GM23338 (cell line): ENCODE results near the gene CDC14A. TPM values are rescaled to one million over a fixed set of nuclear protein-coding genes. Genes with fewer than 3 reads are reported as not detected.

Experiments
- ATAC-seq: fragments of 200-7000 bp; cut with Tn5 transposase; 3 replicates; pipeline ENCODE4 v1.9.1; 2020
- DNase-seq: peaks from one replicate; pipeline ENCODE4 v3.0.0-alpha.2; 2015; ENCODE audit warnings: low spot score
- H2AFZ ChIP-seq: fragments of 200-600 bp; sonication (generic); 2 replicates; pipeline ENCODE4 v1.8.0; 2016; ENCODE audit warnings: antibody characterized with exemption, mild to moderate bottlenecking, moderate library complexity
- H3F3A ChIP-seq: fragments of 200-600 bp; sonication (generic); replicated peaks from 2 replicates; pipeline ENCODE4 v1.8.0; 2017; ENCODE audit warnings: antibody characterized with exemption, mixed run types, low read depth
- H3K27ac ChIP-seq: fragments of 200-600 bp; sonication (generic); 2 replicates; pipeline ENCODE4 v1.6.1; 2016; ENCODE audit warnings: low read depth
- H3K27me3 ChIP-seq: fragments of 200-600 bp; sonication (generic); 2 replicates; pipeline ENCODE4 v1.8.0; 2016; ENCODE audit warnings: mild to moderate bottlenecking, mixed run types, moderate library complexity; ENCODE audit not compliant: insufficient read depth
- H3K36me3 ChIP-seq: fragments of 200-600 bp; sonication (generic); 2 replicates; pipeline ENCODE4 v1.8.0; 2016; ENCODE audit warnings: mild to moderate bottlenecking; ENCODE audit not compliant: insufficient read depth
- H3K4me1 ChIP-seq: fragments of 200-600 bp; sonication (generic); 2 replicates; pipeline ENCODE4 v1.8.0; 2016; ENCODE audit warnings: mild to moderate bottlenecking, moderate library complexity; ENCODE audit not compliant: insufficient read depth
- H3K4me2 ChIP-seq: fragments of 200-600 bp; sonication (generic); 2 replicates; pipeline ENCODE4 v1.7.1; 2017; ENCODE audit warnings: mixed run types
- H3K4me3 ChIP-seq: fragments of 200-600 bp; sonication (generic); 2 replicates; pipeline ENCODE4 v1.6.1; 2016; ENCODE audit warnings: mixed run types
- H3K79me2 ChIP-seq: fragments of 200-600 bp; sonication (generic); replicated peaks from 2 replicates; pipeline ENCODE4 v1.8.0; 2017; ENCODE audit warnings: mild to moderate bottlenecking; ENCODE audit not compliant: insufficient read depth
- H3K9me2 ChIP-seq: fragments of 200-600 bp; sonication (generic); 2 replicates; pipeline ENCODE4 v1.8.0; 2017; ENCODE audit not compliant: insufficient read depth
- H4K20me1 ChIP-seq: fragments of 200-600 bp; sonication (generic); replicated peaks from 2 replicates; pipeline ENCODE4 v1.8.0; 2017; ENCODE audit warnings: mild to moderate bottlenecking; ENCODE audit not compliant: insufficient read depth
- H3K27ac Mint-ChIP-seq: 2 replicates; pipeline ENCODE4 v1.8.0; 2020; ENCODE audit warnings: inconsistent platforms, mild to moderate bottlenecking, moderate library complexity, mixed read lengths
- H3K27me3 Mint-ChIP-seq: 3 replicates; pipeline ENCODE4 v1.8.0; 2022; ENCODE audit warnings: low read depth, mild to moderate bottlenecking, moderate library complexity, mixed read lengths, inconsistent platforms; ENCODE audit not compliant: insufficient read depth, poor library complexity
- H3K36me3 Mint-ChIP-seq: 3 replicates; pipeline ENCODE4 v1.8.0; 2021; ENCODE audit warnings: low read depth, mild to moderate bottlenecking, inconsistent platforms, moderate library complexity, mixed read lengths
- H3K4me1 Mint-ChIP-seq: 3 replicates; pipeline ENCODE4 v1.8.0; 2020; ENCODE audit warnings: mild to moderate bottlenecking, inconsistent platforms, mixed read lengths
- H3K4me3 Mint-ChIP-seq: 3 replicates; pipeline ENCODE4 v1.8.0; 2021; ENCODE audit warnings: moderate library complexity, mild to moderate bottlenecking, inconsistent platforms, mixed read lengths
- H3K9me3 Mint-ChIP-seq: 3 replicates; pipeline ENCODE4 v1.8.0; 2020; ENCODE audit warnings: moderate library complexity, mild to moderate bottlenecking, inconsistent platforms, mixed read lengths
- CREB1 ChIP-seq: fragments of 250-450 bp; sonication (Bioruptor Pico); IDR thresholded peaks from 2 replicates; pipeline ENCODE4 v1.5.0; 2020; ENCODE audit warnings: low read depth, mild to moderate bottlenecking, moderate library complexity
- JUNB ChIP-seq: IDR thresholded peaks from one replicate; pipeline ENCODE4 v1.6.1; 2016; ENCODE audit warnings: antibody characterized with exemption; ENCODE audit not compliant: unreplicated experiment
- STAT1 ChIP-seq: IDR thresholded peaks from one replicate; pipeline ENCODE4 v1.6.1; 2016; ENCODE audit warnings: antibody characterized with exemption; ENCODE audit not compliant: unreplicated experiment
- ZNF114 ChIP-seq: fragments of 250-450 bp; sonication (Bioruptor Pico); IDR thresholded peaks from 2 replicates; pipeline ENCODE4 v1.5.0; 2020; ENCODE audit warnings: mild to moderate bottlenecking, moderate library complexity
- ZNF331 ChIP-seq: fragments of 250-450 bp; sonication (Bioruptor Pico); IDR thresholded peaks from 2 replicates; pipeline ENCODE4 v1.5.0; 2020; ENCODE audit warnings: low read depth, mild to moderate bottlenecking, moderate library complexity
- polyA plus RNA-seq: library from polyadenylated mRNA; unstranded; fragments of >200 nt; fragmentation: Nextera tagmentation; extraction: Ambion mirVana; gene quantifications from 2 replicates; pipeline ENCODE4 v1.2.1, GENCODE V29; 2016
- total RNA-seq: library from RNA; depleted of rRNA; stranded (reverse); fragments of >200 nt; shearing (Covaris generic); gene quantifications from 2 replicates; pipeline ENCODE4 v1.2.3, GENCODE V29; 2014
- TF ChIP-seq, protein P1 (sequence below): fragments of 250-450 bp; sonication (Bioruptor Pico); IDR thresholded peaks from 2 replicates; pipeline ENCODE4 v1.5.0; 2020; ENCODE audit warnings: mild to moderate bottlenecking, moderate library complexity
- TF ChIP-seq, protein P2 (sequence below), 2 experiments: fragments of 200-600 bp in 1 of 2; sonication (generic) in 1 of 2; conservative IDR thresholded peaks; 2 replicates each; pipeline versions ENCODE4 v1.5.1 to v1.6.1; 2016 to 2017; ENCODE audit warnings: antibody characterized with exemption in 2 of 2, low read depth in 2 of 2, mild to moderate bottlenecking in 2 of 2, moderate library complexity in 1 of 2

Gene CDC14A
- total and polyA plus RNA-seq, 2 experiments from 2014 or later = 11.1 to 20.8 TPM

DNA sequence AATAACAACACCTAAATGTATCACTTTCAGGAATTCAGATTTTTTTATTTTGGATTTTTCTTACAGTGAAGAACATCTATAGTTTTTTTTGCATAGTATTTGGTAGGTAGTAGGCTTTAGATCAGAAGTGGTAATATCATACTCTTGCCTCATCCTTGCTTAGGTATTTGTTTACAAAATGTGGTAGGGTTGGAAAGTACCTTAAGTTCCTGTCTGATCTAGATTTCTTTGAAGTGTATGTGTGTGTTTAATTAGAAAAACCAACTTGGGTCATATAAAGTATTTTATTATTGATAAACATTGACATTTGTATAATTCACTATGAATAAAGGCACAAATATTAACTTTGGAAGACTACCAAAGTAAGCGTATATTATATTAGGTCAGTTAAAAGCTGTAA lies 100.3 kb downstream of the CDC14A start:
- Histone ChIP-seq H3K4me2 (no peak overlapping the region), H2AFZ (no peak overlapping the region), H4K20me1 (no peaks in the 10 kb centered on the region; the same call in 1 of the 2 replicates), H3K4me3 (no peak overlapping the region), H3K36me3 (no peaks in the 10 kb centered on the region), H3K27me3 (no peaks in the 10 kb centered on the region), H3K4me1 (no peaks in the 10 kb centered on the region), H3K9me2 (no peaks in the 10 kb centered on the region), H3F3A (no peaks in the 10 kb centered on the region), H3K79me2 (no peaks in the 10 kb centered on the region), H3K27ac (no peak overlapping the region)
- Mint-ChIP-seq H3K9me3 (no peaks in the 10 kb centered on the region), H3K27me3 (no peaks in the 10 kb centered on the region), H3K27ac (no peak overlapping the region), H3K36me3 (no peaks in the 10 kb centered on the region), H3K4me3 (no peak overlapping the region), H3K4me1 (no peaks in the 10 kb centered on the region)
- ATAC-seq (no peak), DNase-seq (no peak)
- no peak for TF ChIP-seq ZNF331 (CRISPR knock-in tag)
- TF ChIP-seq CREB1 (CRISPR knock-in tag) = no peak
- TF ChIP-seq, protein P1, sequence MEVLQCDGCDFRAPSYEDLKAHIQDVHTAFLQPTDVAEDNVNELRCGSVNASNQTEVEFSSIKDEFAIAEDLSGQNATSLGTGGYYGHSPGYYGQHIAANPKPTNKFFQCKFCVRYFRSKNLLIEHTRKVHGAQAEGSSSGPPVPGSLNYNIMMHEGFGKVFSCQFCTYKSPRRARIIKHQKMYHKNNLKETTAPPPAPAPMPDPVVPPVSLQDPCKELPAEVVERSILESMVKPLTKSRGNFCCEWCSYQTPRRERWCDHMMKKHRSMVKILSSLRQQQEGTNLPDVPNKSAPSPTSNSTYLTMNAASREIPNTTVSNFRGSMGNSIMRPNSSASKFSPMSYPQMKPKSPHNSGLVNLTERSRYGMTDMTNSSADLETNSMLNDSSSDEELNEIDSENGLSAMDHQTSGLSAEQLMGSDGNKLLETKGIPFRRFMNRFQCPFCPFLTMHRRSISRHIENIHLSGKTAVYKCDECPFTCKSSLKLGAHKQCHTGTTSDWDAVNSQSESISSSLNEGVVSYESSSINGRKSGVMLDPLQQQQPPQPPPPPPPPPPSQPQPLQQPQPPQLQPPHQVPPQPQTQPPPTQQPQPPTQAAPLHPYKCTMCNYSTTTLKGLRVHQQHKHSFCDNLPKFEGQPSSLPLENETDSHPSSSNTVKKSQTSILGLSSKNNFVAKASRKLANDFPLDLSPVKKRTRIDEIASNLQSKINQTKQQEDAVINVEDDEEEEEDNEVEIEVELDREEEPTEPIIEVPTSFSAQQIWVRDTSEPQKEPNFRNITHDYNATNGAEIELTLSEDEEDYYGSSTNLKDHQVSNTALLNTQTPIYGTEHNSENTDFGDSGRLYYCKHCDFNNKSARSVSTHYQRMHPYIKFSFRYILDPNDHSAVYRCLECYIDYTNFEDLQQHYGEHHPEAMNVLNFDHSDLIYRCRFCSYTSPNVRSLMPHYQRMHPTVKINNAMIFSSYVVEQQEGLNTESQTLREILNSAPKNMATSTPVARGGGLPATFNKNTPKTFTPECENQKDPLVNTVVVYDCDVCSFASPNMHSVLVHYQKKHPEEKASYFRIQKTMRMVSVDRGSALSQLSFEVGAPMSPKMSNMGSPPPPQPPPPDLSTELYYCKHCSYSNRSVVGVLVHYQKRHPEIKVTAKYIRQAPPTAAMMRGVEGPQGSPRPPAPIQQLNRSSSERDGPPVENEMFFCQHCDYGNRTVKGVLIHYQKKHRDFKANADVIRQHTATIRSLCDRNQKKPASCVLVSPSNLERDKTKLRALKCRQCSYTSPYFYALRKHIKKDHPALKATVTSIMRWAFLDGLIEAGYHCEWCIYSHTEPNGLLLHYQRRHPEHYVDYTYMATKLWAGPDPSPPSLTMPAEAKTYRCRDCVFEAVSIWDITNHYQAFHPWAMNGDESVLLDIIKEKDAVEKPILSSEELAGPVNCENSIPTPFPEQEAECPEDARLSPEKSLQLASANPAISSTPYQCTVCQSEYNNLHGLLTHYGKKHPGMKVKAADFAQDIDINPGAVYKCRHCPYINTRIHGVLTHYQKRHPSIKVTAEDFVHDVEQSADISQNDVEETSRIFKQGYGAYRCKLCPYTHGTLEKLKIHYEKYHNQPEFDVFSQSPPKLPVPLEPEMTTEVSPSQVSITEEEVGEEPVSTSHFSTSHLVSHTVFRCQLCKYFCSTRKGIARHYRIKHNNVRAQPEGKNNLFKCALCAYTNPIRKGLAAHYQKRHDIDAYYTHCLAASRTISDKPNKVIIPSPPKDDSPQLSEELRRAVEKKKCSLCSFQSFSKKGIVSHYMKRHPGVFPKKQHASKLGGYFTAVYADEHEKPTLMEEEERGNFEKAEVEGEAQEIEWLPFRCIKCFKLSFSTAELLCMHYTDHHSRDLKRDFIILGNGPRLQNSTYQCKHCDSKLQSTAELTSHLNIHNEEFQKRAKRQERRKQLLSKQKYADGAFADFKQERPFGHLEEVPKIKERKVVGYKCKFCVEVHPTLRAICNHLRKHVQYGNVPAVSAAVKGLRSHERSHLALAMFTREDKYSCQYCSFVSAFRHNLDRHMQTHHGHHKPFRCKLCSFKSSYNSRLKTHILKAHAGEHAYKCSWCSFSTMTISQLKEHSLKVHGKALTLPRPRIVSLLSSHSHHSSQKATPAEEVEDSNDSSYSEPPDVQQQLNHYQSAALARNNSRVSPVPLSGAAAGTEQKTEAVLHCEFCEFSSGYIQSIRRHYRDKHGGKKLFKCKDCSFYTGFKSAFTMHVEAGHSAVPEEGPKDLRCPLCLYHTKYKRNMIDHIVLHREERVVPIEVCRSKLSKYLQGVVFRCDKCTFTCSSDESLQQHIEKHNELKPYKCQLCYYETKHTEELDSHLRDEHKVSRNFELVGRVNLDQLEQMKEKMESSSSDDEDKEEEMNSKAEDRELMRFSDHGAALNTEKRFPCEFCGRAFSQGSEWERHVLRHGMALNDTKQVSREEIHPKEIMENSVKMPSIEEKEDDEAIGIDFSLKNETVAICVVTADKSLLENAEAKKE (CRISPR knock-in tag) = no peak
- no peak for TF ChIP-seq JUNB
- TF ChIP-seq ZNF114 (CRISPR knock-in tag) = no peak
- no peak for TF ChIP-seq STAT1

DNA sequence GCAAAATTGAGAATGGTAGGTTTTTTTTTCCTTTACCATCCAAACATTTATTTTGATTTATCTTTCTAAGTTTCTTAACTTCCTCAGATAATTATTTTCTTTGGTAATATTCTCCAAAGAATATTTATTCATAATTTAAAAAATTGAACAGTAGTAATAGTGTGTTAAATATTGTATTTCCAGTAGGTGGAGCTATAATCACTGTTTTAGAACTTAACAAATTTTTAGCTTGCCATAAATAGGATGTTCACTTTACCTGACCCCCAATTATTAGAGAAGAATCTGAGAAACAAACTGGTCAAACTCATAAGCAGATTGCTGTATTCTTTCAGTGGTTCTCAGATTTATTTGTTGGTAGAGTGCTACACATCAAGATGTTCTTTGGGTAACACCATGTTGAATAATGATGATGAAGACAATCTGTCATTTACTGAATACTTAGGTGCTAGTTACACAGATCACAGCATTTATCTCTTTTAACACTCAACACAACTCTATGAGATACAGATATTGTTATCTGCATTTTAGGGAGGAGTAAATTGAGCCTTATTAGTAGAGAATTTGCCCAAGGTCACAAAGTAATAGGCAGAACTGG lies 103.3 kb downstream of the CDC14A start:
- no peaks in the 10 kb centered on the region for H3K36me3 ChIP-seq
- no peak overlapping the region for H3K4me3 ChIP-seq
- H3F3A ChIP-seq = no peaks in the 10 kb centered on the region
- H3K4me1 ChIP-seq = peaks cover 12% of the 10 kb centered on the region
- no peaks in the 10 kb centered on the region for H3K9me2 ChIP-seq
- no peaks in the 10 kb centered on the region for H3K27me3 Mint-ChIP-seq
- no peaks in the 10 kb centered on the region for H3K79me2 ChIP-seq
- TF ChIP-seq JUNB = no peak
- TF ChIP-seq, protein P2, sequence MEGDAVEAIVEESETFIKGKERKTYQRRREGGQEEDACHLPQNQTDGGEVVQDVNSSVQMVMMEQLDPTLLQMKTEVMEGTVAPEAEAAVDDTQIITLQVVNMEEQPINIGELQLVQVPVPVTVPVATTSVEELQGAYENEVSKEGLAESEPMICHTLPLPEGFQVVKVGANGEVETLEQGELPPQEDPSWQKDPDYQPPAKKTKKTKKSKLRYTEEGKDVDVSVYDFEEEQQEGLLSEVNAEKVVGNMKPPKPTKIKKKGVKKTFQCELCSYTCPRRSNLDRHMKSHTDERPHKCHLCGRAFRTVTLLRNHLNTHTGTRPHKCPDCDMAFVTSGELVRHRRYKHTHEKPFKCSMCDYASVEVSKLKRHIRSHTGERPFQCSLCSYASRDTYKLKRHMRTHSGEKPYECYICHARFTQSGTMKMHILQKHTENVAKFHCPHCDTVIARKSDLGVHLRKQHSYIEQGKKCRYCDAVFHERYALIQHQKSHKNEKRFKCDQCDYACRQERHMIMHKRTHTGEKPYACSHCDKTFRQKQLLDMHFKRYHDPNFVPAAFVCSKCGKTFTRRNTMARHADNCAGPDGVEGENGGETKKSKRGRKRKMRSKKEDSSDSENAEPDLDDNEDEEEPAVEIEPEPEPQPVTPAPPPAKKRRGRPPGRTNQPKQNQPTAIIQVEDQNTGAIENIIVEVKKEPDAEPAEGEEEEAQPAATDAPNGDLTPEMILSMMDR (conservative IDR thresholded peaks at IDR 0.05; ENCODE audit: low read depth in 2 of 2) = peak in 1 of 2 experiments; percentile 69; a peak in 3 of 4 replicates
- no peaks in the 10 kb centered on the region for H3K9me3 Mint-ChIP-seq
- no peak overlapping the region for H3K4me2 ChIP-seq
- no peaks in the 10 kb centered on the region; the same call in 1 of the 2 replicates for H4K20me1 ChIP-seq
- H3K36me3 Mint-ChIP-seq = no peaks in the 10 kb centered on the region
- H3K27ac ChIP-seq = no peak overlapping the region
- H3K27me3 ChIP-seq = no peaks in the 10 kb centered on the region
- H3K4me1 Mint-ChIP-seq = peaks cover 12% of the 10 kb centered on the region
- no peak for ATAC-seq
- no peak overlapping the region for H3K27ac Mint-ChIP-seq
- H2AFZ ChIP-seq = no peak overlapping the region
- DNase-seq = no peak
- H3K4me3 Mint-ChIP-seq = no peak overlapping the region
